GM23338 (cell line): ENCODE measurements around the gene NFATC1. TPM values are rescaled to one million over a fixed set of nuclear protein-coding genes. Genes with fewer than 3 reads are reported as not detected.

Experiments
- ATAC-seq: fragments of 200-7000 bp; cut with Tn5 transposase; 3 replicates; pipeline ENCODE4 v1.9.1; 2020
- DNase-seq: peaks from one replicate; pipeline ENCODE4 v3.0.0-alpha.2; 2015; ENCODE audit warnings: low spot score
- H2AFZ ChIP-seq: fragments of 200-600 bp; sonication (generic); 2 replicates; pipeline ENCODE4 v1.8.0; 2016; ENCODE audit warnings: antibody characterized with exemption, mild to moderate bottlenecking, moderate library complexity
- H3F3A ChIP-seq: fragments of 200-600 bp; sonication (generic); replicated peaks from 2 replicates; pipeline ENCODE4 v1.8.0; 2017; ENCODE audit warnings: antibody characterized with exemption, mixed run types, low read depth
- H3K27ac ChIP-seq: fragments of 200-600 bp; sonication (generic); 2 replicates; pipeline ENCODE4 v1.6.1; 2016; ENCODE audit warnings: low read depth
- H3K27me3 ChIP-seq: fragments of 200-600 bp; sonication (generic); 2 replicates; pipeline ENCODE4 v1.8.0; 2016; ENCODE audit warnings: mild to moderate bottlenecking, mixed run types, moderate library complexity; ENCODE audit not compliant: insufficient read depth
- H3K36me3 ChIP-seq: fragments of 200-600 bp; sonication (generic); 2 replicates; pipeline ENCODE4 v1.8.0; 2016; ENCODE audit warnings: mild to moderate bottlenecking; ENCODE audit not compliant: insufficient read depth
- H3K4me1 ChIP-seq: fragments of 200-600 bp; sonication (generic); 2 replicates; pipeline ENCODE4 v1.8.0; 2016; ENCODE audit warnings: mild to moderate bottlenecking, moderate library complexity; ENCODE audit not compliant: insufficient read depth
- H3K4me2 ChIP-seq: fragments of 200-600 bp; sonication (generic); 2 replicates; pipeline ENCODE4 v1.7.1; 2017; ENCODE audit warnings: mixed run types
- H3K4me3 ChIP-seq: fragments of 200-600 bp; sonication (generic); 2 replicates; pipeline ENCODE4 v1.6.1; 2016; ENCODE audit warnings: mixed run types
- H3K79me2 ChIP-seq: fragments of 200-600 bp; sonication (generic); replicated peaks from 2 replicates; pipeline ENCODE4 v1.8.0; 2017; ENCODE audit warnings: mild to moderate bottlenecking; ENCODE audit not compliant: insufficient read depth
- H3K9me2 ChIP-seq: fragments of 200-600 bp; sonication (generic); 2 replicates; pipeline ENCODE4 v1.8.0; 2017; ENCODE audit not compliant: insufficient read depth
- H4K20me1 ChIP-seq: fragments of 200-600 bp; sonication (generic); replicated peaks from 2 replicates; pipeline ENCODE4 v1.8.0; 2017; ENCODE audit warnings: mild to moderate bottlenecking; ENCODE audit not compliant: insufficient read depth
- H3K27ac Mint-ChIP-seq: 2 replicates; pipeline ENCODE4 v1.8.0; 2020; ENCODE audit warnings: inconsistent platforms, mild to moderate bottlenecking, moderate library complexity, mixed read lengths
- H3K27me3 Mint-ChIP-seq: 3 replicates; pipeline ENCODE4 v1.8.0; 2022; ENCODE audit warnings: low read depth, mild to moderate bottlenecking, moderate library complexity, mixed read lengths, inconsistent platforms; ENCODE audit not compliant: insufficient read depth, poor library complexity
- H3K36me3 Mint-ChIP-seq: 3 replicates; pipeline ENCODE4 v1.8.0; 2021; ENCODE audit warnings: low read depth, mild to moderate bottlenecking, inconsistent platforms, moderate library complexity, mixed read lengths
- H3K4me1 Mint-ChIP-seq: 3 replicates; pipeline ENCODE4 v1.8.0; 2020; ENCODE audit warnings: mild to moderate bottlenecking, inconsistent platforms, mixed read lengths
- H3K4me3 Mint-ChIP-seq: 3 replicates; pipeline ENCODE4 v1.8.0; 2021; ENCODE audit warnings: moderate library complexity, mild to moderate bottlenecking, inconsistent platforms, mixed read lengths
- H3K9me3 Mint-ChIP-seq: 3 replicates; pipeline ENCODE4 v1.8.0; 2020; ENCODE audit warnings: moderate library complexity, mild to moderate bottlenecking, inconsistent platforms, mixed read lengths
- CREB1 ChIP-seq: fragments of 250-450 bp; sonication (Bioruptor Pico); IDR thresholded peaks from 2 replicates; pipeline ENCODE4 v1.5.0; 2020; ENCODE audit warnings: low read depth, mild to moderate bottlenecking, moderate library complexity
- EZH2 ChIP-seq: fragments of 200-600 bp; sonication (generic); IDR thresholded peaks from one replicate; pipeline ENCODE4 v1.8.0; 2017; ENCODE audit warnings: antibody characterized with exemption, mild to moderate bottlenecking, low read depth; ENCODE audit not compliant: unreplicated experiment
- EZH2phosphoT487 ChIP-seq: fragments of 200-600 bp; sonication (generic); IDR thresholded peaks from one replicate; pipeline ENCODE4 v1.8.1; 2018; ENCODE audit warnings: antibody characterized with exemption; ENCODE audit not compliant: unreplicated experiment
- JUNB ChIP-seq: IDR thresholded peaks from one replicate; pipeline ENCODE4 v1.6.1; 2016; ENCODE audit warnings: antibody characterized with exemption; ENCODE audit not compliant: unreplicated experiment
- NANOG ChIP-seq: IDR thresholded peaks from 2 replicates; pipeline ENCODE4 v1.6.1; 2016; ENCODE audit warnings: antibody characterized with exemption, borderline replicate concordance
- POLR2AphosphoS5 ChIP-seq: IDR thresholded peaks from 2 replicates; pipeline ENCODE4 v1.6.1; 2016; ENCODE audit warnings: antibody characterized with exemption, low read depth
- STAT1 ChIP-seq: IDR thresholded peaks from one replicate; pipeline ENCODE4 v1.6.1; 2016; ENCODE audit warnings: antibody characterized with exemption; ENCODE audit not compliant: unreplicated experiment
- ZNF114 ChIP-seq: fragments of 250-450 bp; sonication (Bioruptor Pico); IDR thresholded peaks from 2 replicates; pipeline ENCODE4 v1.5.0; 2020; ENCODE audit warnings: mild to moderate bottlenecking, moderate library complexity
- polyA plus RNA-seq: library from polyadenylated mRNA; unstranded; fragments of >200 nt; fragmentation: Nextera tagmentation; extraction: Ambion mirVana; gene quantifications from 2 replicates; pipeline ENCODE4 v1.2.1, GENCODE V29; 2016
- total RNA-seq: library from RNA; depleted of rRNA; stranded (reverse); fragments of >200 nt; shearing (Covaris generic); gene quantifications from 2 replicates; pipeline ENCODE4 v1.2.3, GENCODE V29; 2014
- TF ChIP-seq, protein P1 (sequence below), 2 experiments: fragments of 200-600 bp in 1 of 2; sonication (generic) in 1 of 2; conservative IDR thresholded peaks; 2 replicates each; pipeline versions ENCODE4 v1.5.1 to v1.6.1; 2016 to 2017; ENCODE audit warnings: antibody characterized with exemption in 2 of 2, low read depth in 2 of 2, mild to moderate bottlenecking in 2 of 2, moderate library complexity in 1 of 2
- TF ChIP-seq, protein P2 (sequence below): fragments of 250-450 bp; sonication (Bioruptor Pico); IDR thresholded peaks from 2 replicates; pipeline ENCODE4 v1.5.0; 2020; ENCODE audit warnings: mild to moderate bottlenecking, moderate library complexity
- TF ChIP-seq, protein P3 (sequence below): IDR thresholded peaks from 2 replicates; pipeline ENCODE4 v1.6.1; 2016; ENCODE audit warnings: antibody characterized with exemption

Gene NFATC1
- total and polyA plus RNA-seq, 2 experiments from 2014 or later = 3.9 to 6.4 TPM

DNA sequence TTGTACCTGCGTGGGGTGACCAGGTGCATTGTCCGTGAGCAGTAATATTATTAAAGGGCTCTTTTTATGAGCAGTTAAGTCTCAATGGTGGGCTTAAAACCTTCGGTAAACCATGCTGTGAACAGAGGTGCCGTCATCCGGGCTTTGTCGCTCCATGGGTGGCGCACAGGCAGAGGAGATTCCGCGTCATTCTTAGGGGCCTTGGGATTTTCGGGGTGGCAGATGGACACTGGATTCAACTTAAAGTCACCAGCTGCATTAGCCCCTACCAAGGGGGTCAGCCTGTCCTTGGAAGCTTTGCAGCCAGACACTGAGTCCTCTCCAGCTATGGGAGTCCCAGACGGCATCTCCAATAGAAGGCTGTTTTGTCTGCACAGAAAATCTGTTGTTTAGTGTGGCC, 107.7 kb downstream of the NFATC1 start:
- Histone ChIP-seq H3K4me1 (peaks cover 8% of the 10 kb centered on the region), H2AFZ (no peak overlapping the region), H3K9me2 (0 out of 2 replicates have a peak, but pooled peaks cover 3% of the 10 kb centered on the region), H3K36me3 (0 out of 2 replicates have a peak, but pooled peaks cover 6% of the 10 kb centered on the region), H3K27ac (no peak overlapping the region), H3K4me2 (no peak overlapping the region), H3K27me3 (no peaks in the 10 kb centered on the region), H4K20me1 (no peaks in the 10 kb centered on the region), H3F3A (no peaks in the 10 kb centered on the region), H3K79me2 (no peaks in the 10 kb centered on the region), H3K4me3 (no peak overlapping the region)
- no peak overlapping the region for H3K4me3 Mint-ChIP-seq
- TF ChIP-seq POLR2AphosphoS5 (no peak), NANOG (no peak)
- TF ChIP-seq, protein P1, sequence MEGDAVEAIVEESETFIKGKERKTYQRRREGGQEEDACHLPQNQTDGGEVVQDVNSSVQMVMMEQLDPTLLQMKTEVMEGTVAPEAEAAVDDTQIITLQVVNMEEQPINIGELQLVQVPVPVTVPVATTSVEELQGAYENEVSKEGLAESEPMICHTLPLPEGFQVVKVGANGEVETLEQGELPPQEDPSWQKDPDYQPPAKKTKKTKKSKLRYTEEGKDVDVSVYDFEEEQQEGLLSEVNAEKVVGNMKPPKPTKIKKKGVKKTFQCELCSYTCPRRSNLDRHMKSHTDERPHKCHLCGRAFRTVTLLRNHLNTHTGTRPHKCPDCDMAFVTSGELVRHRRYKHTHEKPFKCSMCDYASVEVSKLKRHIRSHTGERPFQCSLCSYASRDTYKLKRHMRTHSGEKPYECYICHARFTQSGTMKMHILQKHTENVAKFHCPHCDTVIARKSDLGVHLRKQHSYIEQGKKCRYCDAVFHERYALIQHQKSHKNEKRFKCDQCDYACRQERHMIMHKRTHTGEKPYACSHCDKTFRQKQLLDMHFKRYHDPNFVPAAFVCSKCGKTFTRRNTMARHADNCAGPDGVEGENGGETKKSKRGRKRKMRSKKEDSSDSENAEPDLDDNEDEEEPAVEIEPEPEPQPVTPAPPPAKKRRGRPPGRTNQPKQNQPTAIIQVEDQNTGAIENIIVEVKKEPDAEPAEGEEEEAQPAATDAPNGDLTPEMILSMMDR (conservative IDR thresholded peaks at IDR 0.05; ENCODE audit: low read depth in 2 of 2) = no peak
- TF ChIP-seq, protein P2, sequence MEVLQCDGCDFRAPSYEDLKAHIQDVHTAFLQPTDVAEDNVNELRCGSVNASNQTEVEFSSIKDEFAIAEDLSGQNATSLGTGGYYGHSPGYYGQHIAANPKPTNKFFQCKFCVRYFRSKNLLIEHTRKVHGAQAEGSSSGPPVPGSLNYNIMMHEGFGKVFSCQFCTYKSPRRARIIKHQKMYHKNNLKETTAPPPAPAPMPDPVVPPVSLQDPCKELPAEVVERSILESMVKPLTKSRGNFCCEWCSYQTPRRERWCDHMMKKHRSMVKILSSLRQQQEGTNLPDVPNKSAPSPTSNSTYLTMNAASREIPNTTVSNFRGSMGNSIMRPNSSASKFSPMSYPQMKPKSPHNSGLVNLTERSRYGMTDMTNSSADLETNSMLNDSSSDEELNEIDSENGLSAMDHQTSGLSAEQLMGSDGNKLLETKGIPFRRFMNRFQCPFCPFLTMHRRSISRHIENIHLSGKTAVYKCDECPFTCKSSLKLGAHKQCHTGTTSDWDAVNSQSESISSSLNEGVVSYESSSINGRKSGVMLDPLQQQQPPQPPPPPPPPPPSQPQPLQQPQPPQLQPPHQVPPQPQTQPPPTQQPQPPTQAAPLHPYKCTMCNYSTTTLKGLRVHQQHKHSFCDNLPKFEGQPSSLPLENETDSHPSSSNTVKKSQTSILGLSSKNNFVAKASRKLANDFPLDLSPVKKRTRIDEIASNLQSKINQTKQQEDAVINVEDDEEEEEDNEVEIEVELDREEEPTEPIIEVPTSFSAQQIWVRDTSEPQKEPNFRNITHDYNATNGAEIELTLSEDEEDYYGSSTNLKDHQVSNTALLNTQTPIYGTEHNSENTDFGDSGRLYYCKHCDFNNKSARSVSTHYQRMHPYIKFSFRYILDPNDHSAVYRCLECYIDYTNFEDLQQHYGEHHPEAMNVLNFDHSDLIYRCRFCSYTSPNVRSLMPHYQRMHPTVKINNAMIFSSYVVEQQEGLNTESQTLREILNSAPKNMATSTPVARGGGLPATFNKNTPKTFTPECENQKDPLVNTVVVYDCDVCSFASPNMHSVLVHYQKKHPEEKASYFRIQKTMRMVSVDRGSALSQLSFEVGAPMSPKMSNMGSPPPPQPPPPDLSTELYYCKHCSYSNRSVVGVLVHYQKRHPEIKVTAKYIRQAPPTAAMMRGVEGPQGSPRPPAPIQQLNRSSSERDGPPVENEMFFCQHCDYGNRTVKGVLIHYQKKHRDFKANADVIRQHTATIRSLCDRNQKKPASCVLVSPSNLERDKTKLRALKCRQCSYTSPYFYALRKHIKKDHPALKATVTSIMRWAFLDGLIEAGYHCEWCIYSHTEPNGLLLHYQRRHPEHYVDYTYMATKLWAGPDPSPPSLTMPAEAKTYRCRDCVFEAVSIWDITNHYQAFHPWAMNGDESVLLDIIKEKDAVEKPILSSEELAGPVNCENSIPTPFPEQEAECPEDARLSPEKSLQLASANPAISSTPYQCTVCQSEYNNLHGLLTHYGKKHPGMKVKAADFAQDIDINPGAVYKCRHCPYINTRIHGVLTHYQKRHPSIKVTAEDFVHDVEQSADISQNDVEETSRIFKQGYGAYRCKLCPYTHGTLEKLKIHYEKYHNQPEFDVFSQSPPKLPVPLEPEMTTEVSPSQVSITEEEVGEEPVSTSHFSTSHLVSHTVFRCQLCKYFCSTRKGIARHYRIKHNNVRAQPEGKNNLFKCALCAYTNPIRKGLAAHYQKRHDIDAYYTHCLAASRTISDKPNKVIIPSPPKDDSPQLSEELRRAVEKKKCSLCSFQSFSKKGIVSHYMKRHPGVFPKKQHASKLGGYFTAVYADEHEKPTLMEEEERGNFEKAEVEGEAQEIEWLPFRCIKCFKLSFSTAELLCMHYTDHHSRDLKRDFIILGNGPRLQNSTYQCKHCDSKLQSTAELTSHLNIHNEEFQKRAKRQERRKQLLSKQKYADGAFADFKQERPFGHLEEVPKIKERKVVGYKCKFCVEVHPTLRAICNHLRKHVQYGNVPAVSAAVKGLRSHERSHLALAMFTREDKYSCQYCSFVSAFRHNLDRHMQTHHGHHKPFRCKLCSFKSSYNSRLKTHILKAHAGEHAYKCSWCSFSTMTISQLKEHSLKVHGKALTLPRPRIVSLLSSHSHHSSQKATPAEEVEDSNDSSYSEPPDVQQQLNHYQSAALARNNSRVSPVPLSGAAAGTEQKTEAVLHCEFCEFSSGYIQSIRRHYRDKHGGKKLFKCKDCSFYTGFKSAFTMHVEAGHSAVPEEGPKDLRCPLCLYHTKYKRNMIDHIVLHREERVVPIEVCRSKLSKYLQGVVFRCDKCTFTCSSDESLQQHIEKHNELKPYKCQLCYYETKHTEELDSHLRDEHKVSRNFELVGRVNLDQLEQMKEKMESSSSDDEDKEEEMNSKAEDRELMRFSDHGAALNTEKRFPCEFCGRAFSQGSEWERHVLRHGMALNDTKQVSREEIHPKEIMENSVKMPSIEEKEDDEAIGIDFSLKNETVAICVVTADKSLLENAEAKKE (CRISPR knock-in tag) = no peak
- H3K4me1 Mint-ChIP-seq = peaks cover 9% of the 10 kb centered on the region
- H3K27ac Mint-ChIP-seq = no peak overlapping the region
- H3K9me3 Mint-ChIP-seq = peaks cover 23% of the 10 kb centered on the region
- DNase-seq (no peak), ATAC-seq (no peak)
- H3K36me3 Mint-ChIP-seq = peaks cover 5% of the 10 kb centered on the region; the same call in 2 of the 3 replicates
- peaks cover 12% of the 10 kb centered on the region for H3K27me3 Mint-ChIP-seq

DNA sequence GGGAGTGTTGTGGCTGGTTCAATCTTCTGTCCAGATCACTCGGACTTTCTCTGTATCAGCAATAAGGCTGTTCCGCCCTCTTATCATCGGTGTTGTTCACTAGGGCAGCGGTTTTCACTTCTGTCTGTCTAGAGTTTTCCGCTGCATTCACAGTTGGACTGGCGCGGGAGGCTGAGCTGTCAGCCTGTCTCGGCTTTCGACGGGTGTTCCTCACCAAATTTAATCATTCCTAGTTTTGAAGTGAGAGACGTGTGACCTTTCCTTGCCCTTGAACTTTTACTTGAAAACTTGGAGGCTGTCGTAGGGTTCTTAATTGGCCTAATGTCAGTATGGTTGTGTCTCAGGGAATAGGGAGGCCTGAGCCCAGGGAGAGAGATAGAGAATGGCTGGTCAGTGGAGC, 108.3 kb downstream of the NFATC1 start:
- ATAC-seq = no peak
- no peak for TF ChIP-seq CREB1
- TF ChIP-seq EZH2 = no peak
- TF ChIP-seq ZNF114 (CRISPR knock-in tag) = no peak
- no peak for TF ChIP-seq JUNB
- TF ChIP-seq, protein P3, sequence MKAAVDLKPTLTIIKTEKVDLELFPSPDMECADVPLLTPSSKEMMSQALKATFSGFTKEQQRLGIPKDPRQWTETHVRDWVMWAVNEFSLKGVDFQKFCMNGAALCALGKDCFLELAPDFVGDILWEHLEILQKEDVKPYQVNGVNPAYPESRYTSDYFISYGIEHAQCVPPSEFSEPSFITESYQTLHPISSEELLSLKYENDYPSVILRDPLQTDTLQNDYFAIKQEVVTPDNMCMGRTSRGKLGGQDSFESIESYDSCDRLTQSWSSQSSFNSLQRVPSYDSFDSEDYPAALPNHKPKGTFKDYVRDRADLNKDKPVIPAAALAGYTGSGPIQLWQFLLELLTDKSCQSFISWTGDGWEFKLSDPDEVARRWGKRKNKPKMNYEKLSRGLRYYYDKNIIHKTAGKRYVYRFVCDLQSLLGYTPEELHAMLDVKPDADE = no peak
- no peak for TF ChIP-seq EZH2phosphoT487
- no peak for TF ChIP-seq STAT1
- TF ChIP-seq, protein P1 (conservative IDR thresholded peaks at IDR 0.05; ENCODE audit: low read depth in 2 of 2) = no peak
- H3K36me3 ChIP-seq = no peaks in the 10 kb centered on the region

More for the DNA sequence above, 108.3 kb downstream of the NFATC1 start:
- H3F3A ChIP-seq = no peaks in the 10 kb centered on the region
- Mint-ChIP-seq H3K27me3 (peaks cover 16% of the 10 kb centered on the region), H3K36me3 (peaks cover 5% of the 10 kb centered on the region; the same call in 1 of the 3 replicates), H3K9me3 (peaks cover 17% of the 10 kb centered on the region), H3K4me1 (peaks cover 11% of the 10 kb centered on the region), H3K27ac (no peak overlapping the region), H3K4me3 (no peak overlapping the region)
- no peak overlapping the region for H3K4me3 ChIP-seq
- no peak for DNase-seq
- no peaks in the 10 kb centered on the region for H4K20me1 ChIP-seq
- no peak overlapping the region for H3K27ac ChIP-seq
- no peak overlapping the region for H3K4me2 ChIP-seq
- H2AFZ ChIP-seq = no peak overlapping the region
- peaks cover 8% of the 10 kb centered on the region for H3K4me1 ChIP-seq
- 0 out of 2 replicates have a peak, but pooled peaks cover 3% of the 10 kb centered on the region for H3K9me2 ChIP-seq
- no peaks in the 10 kb centered on the region for H3K27me3 ChIP-seq
- no peaks in the 10 kb centered on the region for H3K79me2 ChIP-seq
